NK-92 (cell line): ENCODE measurements around the gene PALLD.

Source experiments
- DNase-seq: peaks from one replicate; lab custom pipeline; 2025; ENCODE audit not compliant: unreplicated experiment; lab: John Stamatoyannopoulos, UW

Gene PALLD

DNA sequence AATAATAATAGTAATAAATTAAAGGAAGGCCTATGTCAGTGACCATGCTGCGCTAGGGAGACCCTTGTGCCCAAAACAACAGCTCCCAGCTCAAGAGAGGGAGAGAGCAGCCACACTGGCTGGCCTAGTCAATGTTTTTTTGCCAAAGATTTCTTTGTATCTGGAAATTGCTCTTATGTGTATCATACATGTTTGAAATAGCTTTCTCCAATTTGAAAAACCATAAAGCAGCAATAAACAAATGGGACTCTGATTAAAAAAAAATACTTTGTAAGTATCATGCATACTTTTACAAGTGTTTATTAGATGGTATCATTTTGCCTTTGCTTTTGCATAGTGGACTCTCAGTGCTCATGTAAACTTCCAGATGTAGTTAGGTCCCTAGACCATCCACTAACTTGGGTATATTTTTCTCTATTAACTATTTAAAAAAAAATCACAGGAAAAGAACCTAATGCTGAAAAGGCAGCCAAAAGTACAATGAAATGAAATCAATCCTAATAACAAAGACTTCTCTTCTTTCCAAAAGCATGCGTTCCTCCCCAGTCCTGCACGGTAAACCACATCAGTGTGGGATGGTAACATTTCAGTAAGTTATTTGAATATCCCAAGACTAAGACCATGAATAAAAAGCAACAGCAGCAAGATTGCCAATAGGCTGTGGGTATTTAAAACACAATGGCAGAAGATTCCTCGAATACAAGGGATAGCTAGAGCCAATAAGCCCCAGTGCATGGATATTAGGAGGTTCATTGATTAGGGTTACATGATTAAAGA lies 117.6 kb downstream of the PALLD start:
- DNase-seq, result no peak

DNA sequence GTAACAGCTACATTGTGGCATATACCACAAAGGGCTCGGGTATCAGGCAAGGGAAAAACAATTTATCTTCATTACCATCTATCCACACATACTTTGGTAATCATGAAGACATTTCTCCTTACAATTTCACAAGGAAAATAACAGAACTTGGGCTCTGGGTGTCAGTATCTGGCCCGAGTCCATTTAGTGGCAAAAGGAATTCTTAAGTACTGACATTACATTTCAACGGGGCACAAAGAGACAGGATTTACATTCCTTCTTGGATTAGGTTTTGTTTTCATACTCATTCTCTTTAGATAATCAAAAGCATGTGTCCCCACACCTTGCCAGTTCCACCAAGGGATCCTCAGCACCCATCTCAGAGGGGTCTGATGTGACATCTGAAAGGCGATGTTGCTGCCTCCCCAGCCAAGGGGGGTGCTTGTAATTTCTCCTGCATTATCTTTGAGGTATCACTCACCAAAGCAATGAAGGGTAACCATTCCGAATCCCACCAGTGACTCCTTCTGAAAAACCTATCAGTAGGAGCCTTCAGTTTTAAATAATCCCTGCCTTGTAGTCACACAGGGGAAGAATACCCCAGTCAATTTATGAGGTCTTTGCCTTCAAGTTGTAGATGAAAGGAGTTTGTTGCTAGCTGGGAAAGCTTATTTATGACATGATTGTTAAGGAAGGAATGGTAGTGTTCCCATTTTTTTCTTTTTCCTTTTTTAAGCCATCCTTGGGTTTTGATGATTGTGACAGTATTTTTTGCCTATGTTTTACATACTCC lies 118.6 kb downstream of the PALLD start:
- no peak for DNase-seq

DNA sequence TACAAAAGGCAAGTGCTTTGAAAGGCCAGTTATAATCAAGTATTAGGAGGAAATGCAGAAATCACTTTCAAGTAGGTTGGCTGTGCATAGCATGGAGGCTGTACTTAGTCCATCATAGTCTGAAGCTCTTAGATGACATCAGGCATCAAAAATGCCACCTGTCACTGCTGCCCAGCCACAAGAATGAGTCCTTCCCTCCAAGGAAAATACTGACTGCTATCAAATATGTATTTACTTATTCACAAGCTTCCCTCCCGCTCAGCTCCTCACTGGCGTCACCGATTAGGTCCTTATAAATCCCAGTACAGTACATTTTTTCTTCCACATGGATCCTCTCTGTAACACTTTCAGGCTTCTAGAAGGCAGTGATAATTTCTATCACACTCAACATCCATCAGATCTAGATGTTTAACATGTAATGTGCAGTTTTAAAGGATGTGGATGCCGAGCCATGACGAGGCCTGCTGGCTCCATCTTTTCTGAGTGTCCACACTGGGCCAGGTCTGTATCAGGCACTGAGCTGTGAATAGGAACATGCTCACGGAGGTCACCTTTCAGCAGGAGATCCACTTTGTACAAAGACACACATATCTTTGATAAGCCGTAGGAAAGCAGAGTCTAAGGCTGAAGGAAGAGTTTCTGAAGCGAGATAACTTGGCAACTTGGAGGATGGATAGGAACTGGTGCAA lies 121.9 kb downstream of the PALLD start:
- no peak for DNase-seq

DNA sequence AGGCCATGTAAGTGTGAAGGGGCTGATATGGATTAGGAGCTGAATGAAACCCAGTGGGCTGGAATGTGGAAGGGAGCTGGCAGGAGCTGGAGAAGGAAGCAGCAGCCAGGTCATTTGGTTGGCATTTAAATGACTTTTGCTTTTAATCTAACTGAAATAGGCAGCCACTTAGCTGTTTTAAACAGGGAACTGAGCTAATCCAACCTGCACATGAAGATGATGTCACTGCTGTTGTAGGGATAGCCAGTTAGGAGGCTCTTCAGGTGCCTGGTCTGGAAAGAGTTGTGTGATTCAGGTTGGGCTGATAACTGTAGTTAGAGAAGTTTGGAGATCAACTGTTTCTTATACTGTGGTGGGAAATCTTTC lies 122.4 kb downstream of the PALLD start:
- DNase-seq, result no peak

DNA sequence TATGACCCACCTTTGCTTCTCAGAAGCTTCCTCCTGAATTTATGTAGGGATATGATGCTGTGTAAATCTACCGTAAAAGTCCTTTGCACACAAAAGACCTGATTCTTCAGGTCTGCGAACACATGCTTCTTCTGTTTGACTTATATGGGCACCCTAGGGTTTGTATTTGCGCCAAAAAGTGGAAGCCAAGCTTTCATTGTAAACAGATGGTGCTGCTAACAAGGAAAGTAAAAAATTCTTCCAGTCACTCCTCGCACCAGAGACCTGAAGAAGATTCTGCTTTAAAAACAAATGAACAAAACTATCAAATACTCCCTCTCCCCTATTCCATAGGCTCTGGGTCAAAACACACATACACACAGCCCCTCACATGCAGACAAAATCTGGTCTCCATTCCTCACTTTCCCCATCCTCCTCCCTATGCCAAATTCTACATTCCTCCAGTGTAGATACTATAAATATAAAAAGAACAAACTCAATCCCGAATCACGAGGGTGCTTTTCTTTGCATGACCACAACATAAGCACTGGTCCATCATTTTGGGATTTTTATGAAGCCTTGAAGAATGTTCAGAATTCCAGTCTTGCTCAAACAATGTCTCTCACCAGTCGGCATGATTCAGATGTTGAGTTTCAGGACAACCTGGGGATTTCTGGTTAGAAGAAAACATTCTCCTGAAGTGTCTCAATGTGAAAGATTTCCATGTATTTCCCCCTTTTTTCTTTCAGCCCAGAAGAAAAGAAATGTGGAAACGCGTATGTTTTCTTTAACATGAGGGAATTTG lies 125.1 kb downstream of the PALLD start:
- DNase-seq, result no peak

DNA sequence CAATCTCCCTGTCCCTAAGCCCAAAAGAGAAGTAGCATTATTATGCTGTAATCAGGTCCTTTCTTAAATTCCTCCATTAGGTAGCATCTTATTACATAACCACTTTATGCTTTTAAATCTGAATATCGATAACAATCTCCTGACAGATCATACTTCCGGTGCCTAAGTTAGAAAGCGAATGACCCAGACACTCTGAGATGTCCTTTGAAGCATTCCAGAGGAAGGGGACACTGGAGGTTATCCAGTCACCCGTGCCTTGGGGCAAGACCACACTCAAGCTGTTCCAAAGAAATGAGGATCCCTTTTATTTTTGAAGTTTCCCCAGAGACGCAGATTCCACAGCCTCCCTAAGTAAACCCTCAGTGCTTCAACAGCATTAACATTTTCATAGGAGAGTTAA lies 125.7 kb downstream of the PALLD start:
- no peak for DNase-seq

DNA sequence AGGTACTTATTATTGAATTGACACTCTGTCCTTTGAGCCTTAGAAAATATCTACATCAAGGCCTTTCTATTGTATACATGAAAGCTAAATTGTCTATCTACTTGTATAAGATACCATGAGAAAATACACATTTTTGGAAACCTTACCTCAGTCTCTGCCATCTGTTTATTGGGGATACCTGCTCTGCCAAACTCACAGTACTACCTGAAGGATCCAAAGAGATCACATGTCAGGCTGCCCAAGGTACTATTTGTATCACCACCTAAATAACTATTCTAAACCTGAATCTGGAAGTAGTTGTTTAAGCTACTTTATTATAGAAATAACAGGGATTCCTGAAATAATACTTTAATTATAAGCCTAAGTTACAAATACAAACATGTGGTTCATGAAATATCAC lies 126.2 kb downstream of the PALLD start:
- no peak for DNase-seq

DNA sequence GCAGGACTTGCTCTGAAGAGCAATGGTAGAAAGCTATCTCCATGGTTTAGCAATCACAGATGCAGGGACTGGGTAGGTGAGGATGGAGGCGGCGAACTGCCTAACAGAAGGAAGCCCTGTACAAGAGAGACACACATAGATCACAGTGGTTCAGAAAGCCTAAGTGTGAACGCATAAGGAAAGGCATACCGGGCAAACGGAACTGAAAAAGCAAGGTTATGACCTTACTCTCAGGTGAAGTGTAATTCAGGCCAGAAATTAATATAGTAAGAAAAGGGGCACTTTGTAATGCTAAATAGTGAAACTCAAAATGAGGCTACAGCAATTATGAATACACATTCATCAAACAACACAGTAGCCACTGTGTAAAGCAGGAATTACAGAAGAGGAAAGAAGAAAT lies 126.6 kb downstream of the PALLD start:
- DNase-seq, result no peak

DNA sequence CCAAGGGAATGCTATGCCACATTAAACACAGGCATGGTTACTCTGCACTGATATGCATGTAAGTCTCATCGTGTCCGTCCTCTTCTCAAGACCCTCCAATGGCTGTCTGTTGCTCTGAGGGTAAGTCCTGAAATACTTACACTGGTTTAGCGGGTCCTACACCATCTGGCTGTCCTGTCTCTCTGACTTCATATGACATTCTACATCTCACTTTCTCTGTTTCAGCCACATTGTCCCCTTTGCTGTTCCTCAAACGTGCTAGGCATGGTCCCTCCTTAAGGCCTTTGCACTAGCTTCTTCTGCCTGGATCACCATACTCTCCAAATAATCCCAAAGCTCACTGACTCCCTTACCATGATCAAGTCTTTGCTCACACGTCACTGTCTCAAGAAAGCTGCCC lies 131.4 kb downstream of the PALLD start:
- DNase-seq, result no peak

DNA sequence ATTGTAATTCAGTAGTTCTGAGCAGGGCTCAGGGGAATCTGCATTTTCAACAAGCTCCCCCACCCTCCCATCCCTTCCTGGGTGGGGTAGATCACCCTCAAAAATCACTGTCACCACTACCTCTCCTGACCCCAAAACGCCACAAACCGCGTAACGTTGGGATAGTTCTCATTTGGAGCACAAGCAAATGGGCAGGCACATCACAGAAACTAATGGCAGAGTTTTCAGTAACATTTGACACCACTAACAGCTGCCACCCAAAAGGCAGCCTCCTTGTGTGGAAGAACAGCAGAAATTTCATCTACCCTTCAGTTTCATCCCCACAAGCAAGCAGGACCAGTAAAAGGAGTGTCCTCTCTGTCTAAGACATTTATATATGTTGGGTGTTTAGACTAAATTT lies 132.7 kb downstream of the PALLD start:
- DNase-seq, result no peak

DNA sequence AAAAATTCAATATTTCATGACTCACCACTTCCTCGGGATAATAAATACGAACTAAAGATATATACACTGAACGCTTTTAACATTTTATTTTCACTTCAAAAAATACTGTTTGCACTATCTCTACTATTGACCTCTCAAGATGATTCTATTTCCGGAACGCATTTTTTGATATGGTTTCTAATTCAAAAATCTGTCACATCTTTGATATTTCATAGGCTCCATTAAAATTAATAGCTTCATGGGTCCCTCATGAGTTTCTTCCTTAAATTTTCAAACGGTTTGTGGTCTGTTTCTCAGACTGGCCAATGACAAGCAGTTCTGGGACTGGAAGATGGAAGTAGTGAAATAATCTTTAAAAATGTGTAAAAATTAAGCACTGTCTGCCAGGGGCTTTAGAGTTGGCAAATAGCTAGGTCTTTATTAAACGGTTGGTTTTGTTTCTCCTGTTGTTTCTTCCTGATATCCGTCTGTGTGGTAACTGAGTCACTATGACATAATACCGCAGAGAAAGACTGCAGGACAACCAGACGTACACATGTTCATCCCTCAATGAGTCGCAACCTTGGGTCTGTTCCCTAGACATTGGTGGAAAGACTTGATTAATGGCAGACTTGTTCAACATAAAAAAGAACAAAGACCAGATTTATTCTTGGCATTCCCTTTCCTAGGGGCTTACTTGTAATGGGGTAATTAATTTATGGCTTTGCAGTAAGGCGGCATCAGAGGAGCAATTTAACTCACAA lies 133.8 kb downstream of the PALLD start:
- DNase-seq, result no peak

DNA sequence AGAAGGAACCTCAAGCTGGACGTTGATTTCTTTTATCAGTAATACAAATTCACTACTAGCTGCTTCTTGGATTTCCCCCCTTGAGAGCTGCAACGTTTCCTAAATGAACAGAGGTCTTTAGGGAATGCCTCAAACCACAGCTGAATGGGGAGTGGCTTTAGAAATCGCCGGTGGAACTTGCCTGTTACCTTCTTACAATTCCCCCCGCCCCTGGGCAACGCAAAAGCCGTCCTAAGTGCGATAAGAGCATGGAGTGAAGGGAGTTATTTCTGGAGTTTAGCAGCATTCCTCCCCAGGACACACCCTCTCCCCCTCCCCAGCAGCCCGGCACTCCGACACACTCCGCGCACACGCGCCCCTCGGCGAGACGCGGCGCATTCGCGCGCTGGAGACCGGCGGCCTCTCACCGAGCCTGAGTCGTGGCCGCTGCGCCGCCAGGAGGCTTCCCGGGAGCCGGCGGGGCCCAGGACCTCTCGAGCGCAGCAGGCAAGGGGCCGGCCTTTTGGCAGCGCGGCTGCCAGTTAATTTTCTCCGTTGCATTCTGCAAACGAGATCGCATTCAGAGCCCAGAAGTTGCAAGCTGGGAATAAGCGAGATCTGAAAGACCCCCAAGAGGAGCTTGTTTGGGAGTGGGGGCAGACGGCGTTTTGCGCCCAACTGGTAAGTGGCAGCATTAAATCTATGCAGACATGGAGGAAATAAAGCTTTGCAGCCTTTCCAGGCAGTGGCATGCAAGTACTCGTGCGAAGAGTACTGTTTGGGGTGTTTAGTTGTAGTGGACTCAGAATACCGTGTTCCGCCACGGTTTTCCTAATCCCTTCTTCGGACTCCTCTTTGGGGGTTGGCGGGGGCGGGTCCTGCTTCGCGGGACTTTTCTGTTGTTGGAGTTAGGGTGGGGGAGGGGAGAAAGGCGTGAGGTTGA lies 134.7 kb downstream of the PALLD start:
- DNase-seq, result no peak

DNA sequence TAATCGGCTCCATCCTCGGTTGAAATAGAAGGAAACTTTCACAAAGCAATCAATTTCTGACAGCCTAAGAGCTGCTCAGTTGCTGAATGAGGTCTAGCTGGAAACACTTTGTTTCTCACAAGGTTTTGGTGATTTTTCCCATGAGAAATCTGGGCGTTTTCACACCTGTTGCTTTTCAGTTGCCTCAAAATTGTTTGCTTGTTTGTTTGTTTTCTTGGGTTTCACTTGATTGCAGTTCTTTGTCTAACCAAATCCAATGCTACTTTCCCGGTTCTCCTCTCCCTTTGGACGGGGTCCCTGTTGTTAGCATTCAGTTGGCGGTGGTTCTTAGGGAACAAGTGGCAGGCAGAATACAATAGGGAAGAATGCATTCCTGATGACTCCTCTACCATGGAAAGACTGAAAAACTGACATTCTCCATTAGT lies 135.5 kb downstream of the PALLD start:
- DNase-seq, result no peak

DNA sequence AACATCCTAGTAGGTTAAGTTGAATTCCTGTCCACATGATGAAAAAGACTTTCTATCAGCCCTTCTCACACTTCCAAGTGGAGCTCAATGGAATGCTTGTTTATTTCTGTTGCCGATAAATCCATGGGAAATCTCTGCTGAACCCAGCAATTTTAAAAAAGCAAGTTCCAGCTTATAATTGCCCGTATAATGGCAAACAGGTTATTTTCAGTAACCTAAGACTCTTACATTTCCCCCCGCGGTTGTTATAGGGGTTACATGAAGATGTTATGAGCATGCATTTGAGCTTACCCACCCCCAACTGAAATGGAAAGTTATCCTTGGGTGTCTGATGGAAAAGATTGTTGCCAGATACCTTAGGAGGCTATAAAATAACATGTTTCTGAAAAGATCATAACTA lies 136.2 kb downstream of the PALLD start:
- DNase-seq, result no peak

DNA sequence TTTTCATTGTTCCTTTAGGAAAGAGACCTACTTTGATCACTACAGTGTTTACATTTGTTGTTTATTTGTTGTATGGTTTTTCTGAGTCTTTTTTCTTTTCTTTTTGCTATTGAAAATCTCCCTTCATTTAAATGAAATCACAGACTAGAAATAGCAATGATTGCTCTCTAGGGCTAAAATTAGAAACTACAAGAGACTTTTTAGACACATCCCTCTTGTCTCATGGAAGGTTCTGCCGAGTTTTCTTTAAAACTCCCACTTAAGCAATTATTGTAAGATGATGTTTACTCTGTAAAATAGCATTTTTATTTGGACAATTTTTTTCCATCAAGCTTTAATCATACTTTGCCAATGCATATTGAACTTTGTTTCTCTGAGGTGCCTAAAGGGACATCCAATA lies 136.6 kb downstream of the PALLD start:
- DNase-seq, result no peak

DNA sequence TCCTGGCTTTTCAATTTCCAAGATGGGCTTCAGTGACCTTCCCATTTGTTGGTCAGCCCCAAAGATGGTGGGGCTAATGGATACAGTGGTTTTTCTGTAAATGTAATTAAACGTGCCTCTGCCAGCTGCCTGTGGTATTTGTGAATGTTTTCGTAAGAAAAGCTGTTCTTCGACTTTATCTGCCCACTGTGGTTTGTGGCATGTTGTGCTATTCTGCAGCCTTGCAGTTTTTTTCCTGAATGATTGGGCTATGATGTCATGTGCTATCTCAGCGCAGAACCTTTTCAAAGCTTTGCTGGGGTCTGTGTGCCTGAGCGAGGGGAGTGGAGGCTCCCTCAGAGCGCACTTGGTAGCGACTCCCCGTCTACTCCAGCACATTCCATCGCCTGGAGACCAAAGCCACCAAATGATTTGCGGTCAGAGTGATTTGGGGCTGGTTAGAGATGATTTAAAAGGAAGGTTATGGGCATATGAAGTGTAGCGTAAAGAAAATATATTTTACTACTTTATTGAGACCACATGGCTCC lies 137.5 kb downstream of the PALLD start:
- DNase-seq, result no peak

DNA sequence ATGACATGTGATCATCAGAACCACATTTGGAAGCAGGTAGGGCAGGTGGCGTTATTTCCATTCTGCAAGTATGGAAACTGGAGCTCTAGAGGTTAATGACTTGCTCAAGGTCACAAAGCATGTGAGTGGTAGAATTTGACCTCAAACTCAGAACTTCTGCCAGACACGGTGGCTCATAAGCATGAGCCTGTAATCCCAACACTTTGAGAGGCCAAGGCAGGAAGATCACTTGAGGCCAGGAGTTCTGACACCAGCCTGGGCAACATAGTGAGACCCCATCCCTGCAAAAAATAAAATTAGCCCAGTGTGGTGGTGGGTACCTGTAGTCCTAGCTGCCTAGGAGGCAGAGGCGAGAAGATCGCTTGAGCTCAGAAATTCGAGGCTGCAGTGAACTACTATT lies 139.2 kb downstream of the PALLD start:
- DNase-seq, result no peak

DNA sequence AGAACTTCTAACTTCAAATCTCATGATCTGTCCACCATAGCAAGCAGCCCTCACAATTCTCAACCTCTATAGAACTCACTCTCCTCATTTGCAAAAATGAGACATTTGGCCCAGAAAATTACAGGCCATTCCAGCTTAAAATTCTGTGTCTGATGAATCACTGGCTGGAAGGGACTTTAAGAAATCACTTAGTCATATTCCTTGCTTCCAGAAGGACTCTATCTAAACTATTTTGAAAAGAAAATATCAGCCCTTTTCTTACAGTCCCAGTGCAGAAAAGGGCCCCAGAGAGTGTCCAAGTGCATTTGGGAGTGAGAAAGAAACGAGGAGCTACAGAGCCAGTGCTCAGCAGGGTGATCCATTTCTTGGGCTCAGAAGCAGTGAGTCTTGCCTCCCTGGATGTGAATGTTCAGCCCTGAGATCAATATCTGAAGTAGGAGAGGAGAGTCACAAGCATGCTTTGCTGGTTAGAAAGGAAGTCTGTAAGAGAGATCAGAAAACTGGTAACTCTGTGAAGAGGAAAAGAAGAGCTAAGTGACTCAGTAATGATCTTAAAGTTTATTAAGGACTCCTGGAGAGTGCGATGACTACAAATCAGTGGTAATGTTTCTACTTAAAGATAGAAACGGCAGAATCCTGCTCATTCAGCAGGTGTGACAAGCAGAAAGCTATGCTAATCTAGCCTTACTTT lies 139.8 kb downstream of the PALLD start:
- no peak for DNase-seq
